Left renal cortex interstitium (tissue), 4 donors: ENCODE results near the gene BDH2. TPM values are rescaled to one million over a fixed set of nuclear protein-coding genes. Genes with fewer than 3 reads are reported as not detected.

Experiments
- DNase-seq, 4 donors: peaks; one replicate each; pipeline ENCODE4 v3.0.0-alpha.2; 2013; ENCODE audit warnings: low read depth in 4 of 4, low spot score in 2 of 4, missing footprints in 1 of 4
- polyA plus RNA-seq, 4 donors: library from polyadenylated mRNA; unstranded; fragments of 120-200 nt; gene quantifications; one replicate each; pipeline ENCODE4 v1.2.1, GENCODE V29; 2013; ENCODE audit not compliant: insufficient read length in 4 of 4

Gene BDH2
- polyA plus RNA-seq, 4 donors, result 171 to 242 (median 193) TPM

- no peak for DNase-seq
Measured at GRCh38 chr4:103032574-103032973, 67.1 kb downstream of the BDH2 start.

- DNase-seq, result no peak
Measured at GRCh38 chr4:103030791-103031190, 68.8 kb downstream of the BDH2 start.

GRCh38 chr4:103029300-103029699 lies 70.3 kb downstream of the BDH2 start:
- DNase-seq, result no peak

Other genes starting within 250 kb of the BDH2 start
- 10 to 100 TPM; 39.5 to 57.1 (median 54.0) TPM for gene CISD2, start 230.8 kb downstream of the BDH2 start, polyA plus RNA-seq
- gene SLC9B1, start 80.1 kb downstream of the BDH2 start, polyA plus RNA-seq, result 1 to 10 TPM; 2.9 to 4.6 (median 3.4) TPM
- 1 to 10 TPM; 6.1 to 9.9 (median 7.2) TPM for gene SLC9B2, start 23.1 kb downstream of the BDH2 start, polyA plus RNA-seq
- 10 to 100 TPM; 11.6 to 14.4 (median 12.7) TPM for gene CENPE, start 98.5 kb upstream of the BDH2 start, polyA plus RNA-seq